Neural progenitor cell (in vitro differentiated cells): Measurements from ENCODE around the gene SEMA5B. TPM values are rescaled to one million over a fixed set of nuclear protein-coding genes. Genes with fewer than 3 reads are reported as not detected.

ENCODE experiments used
- DNase-seq: peaks from one replicate; pipeline ENCODE4 v3.0.0-alpha.2; 2016; ENCODE audit warnings: low spot score
- H2AFZ ChIP-seq: fragments of 200-600 bp; sonication (generic); replicated peaks from 2 replicates; pipeline ENCODE4 v1.6.1; 2016; ENCODE audit warnings: antibody characterized with exemption
- H3F3A ChIP-seq: fragments of 200-600 bp; sonication (generic); 2 replicates; pipeline ENCODE4 v1.6.1; 2016; ENCODE audit warnings: antibody characterized with exemption, low read depth
- H3K27ac ChIP-seq: fragments of 200-600 bp; sonication (generic); 2 replicates; pipeline ENCODE4 v1.5.1; 2016; ENCODE audit warnings: mild to moderate bottlenecking
- H3K27me3 ChIP-seq: fragments of 200-600 bp; sonication (generic); 2 replicates; pipeline ENCODE4 v1.6.1; 2016; ENCODE audit warnings: mild to moderate bottlenecking, moderate library complexity
- H3K36me3 ChIP-seq: fragments of 200-600 bp; sonication (generic); 2 replicates; pipeline ENCODE4 v1.5.1; 2016
- H3K4me1 ChIP-seq: fragments of 200-600 bp; sonication (generic); 2 replicates; pipeline ENCODE4 v1.6.1; 2016; ENCODE audit warnings: mixed run types
- H3K4me2 ChIP-seq: fragments of 200-600 bp; sonication (generic); 2 replicates; pipeline ENCODE4 v1.6.1; 2016
- H3K4me3 ChIP-seq: fragments of 200-600 bp; sonication (generic); 2 replicates; pipeline ENCODE4 v1.5.1; 2016
- H3K79me2 ChIP-seq: fragments of 200-600 bp; sonication (generic); 2 replicates; pipeline ENCODE4 v1.6.1; 2016; ENCODE audit warnings: low read depth
- H3K9ac ChIP-seq: fragments of 200-600 bp; sonication (generic); 2 replicates; pipeline ENCODE4 v1.6.1; 2016
- H3K9me3 ChIP-seq: fragments of 200-600 bp; sonication (generic); 2 replicates; pipeline ENCODE4 v1.5.1; 2016; ENCODE audit warnings: low read depth
- H4K20me1 ChIP-seq: fragments of 200-600 bp; sonication (generic); 2 replicates; pipeline ENCODE4 v1.6.1; 2016; ENCODE audit warnings: low read depth
- H3K27ac Mint-ChIP-seq: 3 replicates; pipeline ENCODE4 v1.8.0; 2021; ENCODE audit warnings: mixed read lengths
- H3K27me3 Mint-ChIP-seq: 2 replicates; pipeline ENCODE4 v1.8.0; 2022; ENCODE audit warnings: low read depth, mild to moderate bottlenecking, inconsistent platforms, moderate library complexity, mixed read lengths; ENCODE audit not compliant: insufficient read depth
- H3K36me3 Mint-ChIP-seq: 3 replicates; pipeline ENCODE4 v1.8.0; 2021; ENCODE audit warnings: mixed read lengths
- H3K4me1 Mint-ChIP-seq: 3 replicates; pipeline ENCODE4 v1.8.0; 2021; ENCODE audit warnings: mixed read lengths
- H3K4me3 Mint-ChIP-seq: 3 replicates; pipeline ENCODE4 v1.8.0; 2021; ENCODE audit warnings: mild to moderate bottlenecking, moderate library complexity, mixed read lengths
- H3K9me3 Mint-ChIP-seq: 3 replicates; pipeline ENCODE4 v1.8.0; 2020; ENCODE audit warnings: mixed read lengths
- CTCF ChIP-seq: fragments of 200-600 bp; sonication (generic); IDR thresholded peaks from 2 replicates; pipeline ENCODE4 v1.5.1; 2017; ENCODE audit warnings: antibody characterized with exemption, mild to moderate bottlenecking
- EZH2 ChIP-seq: fragments of 200-600 bp; sonication (generic); IDR thresholded peaks from 2 replicates; pipeline ENCODE4 v1.6.1; 2017; ENCODE audit warnings: antibody characterized with exemption, mild to moderate bottlenecking, moderate library complexity
- EZH2phosphoT487 ChIP-seq: fragments of 200-600 bp; sonication (generic); IDR thresholded peaks from 2 replicates; pipeline ENCODE4 v1.6.1; 2017; ENCODE audit warnings: antibody characterized with exemption
- total RNA-seq: library from RNA; depleted of rRNA; stranded (reverse); fragments of >200 nt; gene quantifications from 2 replicates; pipeline ENCODE4 v1.2.3, GENCODE V29; 2015; ENCODE audit warnings: low replicate concordance

SEMA5B gene
- total RNA-seq, 1 donor from 2014 or later = 10.1 TPM

DNA sequence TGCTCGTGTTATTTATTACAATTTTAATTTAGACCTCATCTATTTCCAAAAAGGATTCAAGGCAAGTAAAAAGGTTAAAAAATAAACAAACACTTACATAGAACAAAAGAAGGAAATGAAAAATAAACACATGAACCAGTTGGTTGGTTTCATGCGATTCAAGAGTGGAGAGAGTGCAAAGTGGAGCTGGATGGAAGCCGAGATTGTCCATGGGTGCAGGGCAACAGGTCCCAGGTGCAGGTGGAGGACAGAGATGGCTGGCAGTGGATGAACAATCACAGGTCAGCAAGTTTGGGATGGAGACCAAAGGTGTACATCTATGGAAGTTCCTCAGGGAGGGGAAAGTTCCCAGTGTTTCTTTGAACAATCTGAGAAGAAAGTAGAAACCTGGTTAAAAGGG is 11.6 kb upstream of the SEMA5B start:
- no peak overlapping the region for H3K4me2 ChIP-seq
- Mint-ChIP-seq H3K4me1 (peaks cover 16% of the 10 kb centered on the region), H3K27me3 (no peaks in the 10 kb centered on the region), H3K9me3 (no peaks in the 10 kb centered on the region), H3K36me3 (no peaks in the 10 kb centered on the region), H3K27ac (no peak overlapping the region), H3K4me3 (no peak overlapping the region)
- no peak overlapping the region for H3K27ac ChIP-seq
- peaks cover 7% of the 10 kb centered on the region for H3K27me3 ChIP-seq
- H3K4me1 ChIP-seq = no peaks in the 10 kb centered on the region
- no peaks in the 10 kb centered on the region for H3K79me2 ChIP-seq
- H3K4me3 ChIP-seq = no peak overlapping the region
- H3F3A ChIP-seq = no peaks in the 10 kb centered on the region
- no peaks in the 10 kb centered on the region for H4K20me1 ChIP-seq
- no peak overlapping the region for H2AFZ ChIP-seq
- H3K36me3 ChIP-seq = no peaks in the 10 kb centered on the region
- no peak overlapping the region for H3K9ac ChIP-seq
- TF ChIP-seq EZH2phosphoT487 = no peak
- no peak for TF ChIP-seq EZH2
- TF ChIP-seq CTCF = no peak
- no peaks in the 10 kb centered on the region for H3K9me3 ChIP-seq
- no peak for DNase-seq

- Histone ChIP-seq H4K20me1 (no peaks in the 10 kb centered on the region), H3K4me3 (no peak overlapping the region), H3K4me1 (no peaks in the 10 kb centered on the region), H3K27ac (no peak overlapping the region), H3K79me2 (no peaks in the 10 kb centered on the region), H3K27me3 (peaks cover 7% of the 10 kb centered on the region), H3K9ac (no peak overlapping the region), H3F3A (no peaks in the 10 kb centered on the region), H2AFZ (no peak overlapping the region), H3K9me3 (no peaks in the 10 kb centered on the region), H3K4me2 (no peak overlapping the region), H3K36me3 (no peaks in the 10 kb centered on the region)
- H3K27me3 Mint-ChIP-seq = no peaks in the 10 kb centered on the region
- no peak overlapping the region for H3K4me3 Mint-ChIP-seq
- no peaks in the 10 kb centered on the region for H3K9me3 Mint-ChIP-seq
- H3K36me3 Mint-ChIP-seq = no peaks in the 10 kb centered on the region
- peaks cover 17% of the 10 kb centered on the region for H3K4me1 Mint-ChIP-seq
- DNase-seq = no peak
- TF ChIP-seq EZH2phosphoT487 = no peak
- TF ChIP-seq CTCF = no peak
- TF ChIP-seq EZH2 = no peak
- H3K27ac Mint-ChIP-seq = no peak overlapping the region
Measured at GRCh38 chr3:123038751-123039150, 11.2 kb upstream of the SEMA5B start.

DNA sequence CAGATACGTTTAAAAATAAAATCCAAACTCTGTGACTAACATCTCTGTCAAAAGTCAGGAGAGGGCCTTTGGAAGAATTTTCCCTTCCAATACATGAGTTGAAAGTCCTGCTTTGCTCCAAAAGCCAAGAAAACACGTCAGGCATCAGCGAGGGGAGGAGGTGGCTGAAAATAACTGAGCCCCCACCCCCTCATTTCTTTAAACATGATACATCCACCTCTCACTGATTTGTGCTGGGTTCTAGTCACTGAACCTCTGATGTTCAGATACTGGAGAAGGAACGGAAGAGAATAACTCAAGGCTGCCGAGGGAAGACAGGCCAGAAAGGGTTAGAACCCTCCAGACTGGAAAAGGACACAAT is 9.4 kb upstream of the SEMA5B start:
- Histone ChIP-seq H3K36me3 (no peaks in the 10 kb centered on the region), H3K79me2 (no peaks in the 10 kb centered on the region), H3K4me2 (no peak overlapping the region), H3K9me3 (no peaks in the 10 kb centered on the region), H2AFZ (no peak overlapping the region), H3K9ac (no peak overlapping the region), H4K20me1 (no peaks in the 10 kb centered on the region), H3K4me3 (no peak overlapping the region), H3K4me1 (no peaks in the 10 kb centered on the region), H3F3A (no peaks in the 10 kb centered on the region), H3K27me3 (peaks cover 7% of the 10 kb centered on the region), H3K27ac (no peak overlapping the region)
- Mint-ChIP-seq H3K4me1 (peaks cover 14% of the 10 kb centered on the region), H3K4me3 (no peak overlapping the region), H3K27me3 (no peaks in the 10 kb centered on the region), H3K9me3 (no peaks in the 10 kb centered on the region), H3K36me3 (no peaks in the 10 kb centered on the region), H3K27ac (no peak overlapping the region)
- DNase-seq = no peak
- TF ChIP-seq EZH2 (no peak), CTCF (no peak), EZH2phosphoT487 (no peak)
